Activated T-cell treated with anti-CD3 and anti-CD28 coated beads, Interleukin-2, amount 50 U/mL, for 72 hours (primary cell): ENCODE data around the gene VSX1. TPM values are rescaled to one million over a fixed set of nuclear protein-coding genes. Genes with fewer than 3 reads are reported as not detected.
A peak's percentile ranks its signal among the peaks of the same experiment; 100 is the strongest.

Source experiments
- ATAC-seq, 2 donors: fragments of 150-1000 bp; cut with Tn5 transposase; replicated peaks in 1 of 2; 2 replicates each; pipeline ENCODE4 v1.10.0; 2021; ENCODE audit warnings: moderate library complexity in 2 of 2, mild to moderate bottlenecking in 1 of 2
- DNase-seq, 2 donors: peaks; one replicate each; pipeline ENCODE4 v3.0.0; 2021 to 2022; ENCODE audit warnings: mixed read lengths in 1 of 2
- H3K27ac Mint-ChIP-seq: one replicate; pipeline ENCODE4 v1.8.0; 2022; ENCODE audit warnings: mild to moderate bottlenecking, moderate library complexity, mixed read lengths
- H3K27me3 Mint-ChIP-seq: one replicate; pipeline ENCODE4 v1.8.0; 2022; ENCODE audit warnings: low read depth, mixed read lengths
- H3K36me3 Mint-ChIP-seq, 2 donors: one replicate each; pipeline ENCODE4 v1.8.0; 2022; ENCODE audit warnings: mixed read lengths in 2 of 2, mild to moderate bottlenecking in 1 of 2; ENCODE audit not compliant: insufficient read depth in 2 of 2
- H3K4me1 Mint-ChIP-seq: one replicate; pipeline ENCODE4 v1.8.0; 2022; ENCODE audit warnings: low read depth, mixed read lengths
- H3K4me3 Mint-ChIP-seq, 2 donors: one replicate each; pipeline ENCODE4 v1.8.0; 2022; ENCODE audit warnings: mild to moderate bottlenecking in 2 of 2, mixed read lengths in 2 of 2, moderate library complexity in 2 of 2
- H3K9me3 Mint-ChIP-seq, 2 donors: one replicate each; pipeline ENCODE4 v1.8.0; 2022; ENCODE audit warnings: mixed read lengths in 2 of 2
- total RNA-seq, 2 donors: library from RNA; stranded (reverse); gene quantifications; one replicate each; pipeline ENCODE4 v1.2.3, GENCODE V29; 2022

VSX1 gene
- total RNA-seq, 2 donors from 2014 or later = 0.12 TPM; not detected in 1

GRCh38 chr20:25058847-25059810 is 22.8 kb downstream of the VSX1 start:
- DNase-seq (no peak), ATAC-seq (no peak)
- Mint-ChIP-seq H3K4me3 (peak overlapping the region; percentile 74 to 78), H3K36me3 (peaks cover 0 to 1% of the 10 kb centered on the region in 2 donors), H3K27ac (no peak overlapping the region), H3K4me1 (peaks cover 47% of the 10 kb centered on the region), H3K27me3 (peaks cover 8% of the 10 kb centered on the region), H3K9me3 (no peaks in the 10 kb centered on the region)

DNA sequence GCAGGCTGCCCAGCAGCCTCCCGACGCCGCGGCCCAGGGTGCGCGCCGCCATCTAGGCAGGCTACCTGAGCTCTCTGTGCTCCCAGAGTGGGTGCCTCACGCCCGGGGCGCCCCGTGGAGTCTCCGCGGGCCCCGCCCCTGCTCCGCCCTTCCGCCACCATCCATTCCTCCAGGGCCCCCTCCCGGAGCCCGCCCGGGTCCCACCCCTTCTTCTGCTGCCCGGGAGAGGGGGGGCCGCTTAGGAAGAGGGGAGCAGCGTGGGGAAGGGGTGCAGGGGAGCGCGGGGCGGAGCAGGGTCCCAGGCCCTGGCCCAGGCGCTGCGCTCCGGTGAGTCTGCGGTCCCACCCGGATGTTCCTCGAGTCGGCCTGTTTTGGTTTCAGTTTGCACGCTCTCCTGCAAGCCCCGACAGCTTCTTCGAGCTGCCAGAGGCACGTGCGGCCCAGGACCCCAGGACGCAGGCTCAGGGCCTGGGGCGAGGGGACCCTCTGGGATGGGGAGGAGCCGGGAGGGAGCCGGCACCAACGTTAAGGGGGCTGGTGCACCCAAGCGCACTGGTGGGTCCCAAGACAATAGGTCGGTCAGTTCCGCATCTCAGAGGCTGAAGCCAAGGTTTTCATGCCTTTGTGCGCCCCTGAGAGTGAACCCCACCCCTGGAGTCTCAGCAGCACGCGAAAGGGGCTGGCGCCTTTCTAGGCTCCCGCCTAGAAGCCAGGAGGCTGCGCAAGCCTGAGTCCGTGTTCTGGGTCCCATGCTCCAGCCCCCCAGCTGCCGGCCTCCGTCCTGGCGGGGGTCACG is 23.7 kb downstream of the VSX1 start, which contains the start of gene ACSS1:
Gene ACSS1 (minus strand): TSS at position 89 of the 796 bp plus-strand sequence. CDS start 37 bp downstream, at position 52.
- Mint-ChIP-seq H3K27me3 (peaks cover 8% of the 10 kb centered on the region), H3K27ac (no peak within 1 kb of the TSS), H3K4me3 (peak within 1 kb of the TSS; percentile 83 to 85), H3K9me3 (no peaks in the 10 kb centered on the region), H3K36me3 (peaks cover 0 to 1% of the 10 kb centered on the region in 2 donors), H3K4me1 (peaks cover 56% of the 10 kb centered on the region)
- ATAC-seq = peak; percentile 68 to 72
- peak; percentile 75 to 79 for DNase-seq

DNA sequence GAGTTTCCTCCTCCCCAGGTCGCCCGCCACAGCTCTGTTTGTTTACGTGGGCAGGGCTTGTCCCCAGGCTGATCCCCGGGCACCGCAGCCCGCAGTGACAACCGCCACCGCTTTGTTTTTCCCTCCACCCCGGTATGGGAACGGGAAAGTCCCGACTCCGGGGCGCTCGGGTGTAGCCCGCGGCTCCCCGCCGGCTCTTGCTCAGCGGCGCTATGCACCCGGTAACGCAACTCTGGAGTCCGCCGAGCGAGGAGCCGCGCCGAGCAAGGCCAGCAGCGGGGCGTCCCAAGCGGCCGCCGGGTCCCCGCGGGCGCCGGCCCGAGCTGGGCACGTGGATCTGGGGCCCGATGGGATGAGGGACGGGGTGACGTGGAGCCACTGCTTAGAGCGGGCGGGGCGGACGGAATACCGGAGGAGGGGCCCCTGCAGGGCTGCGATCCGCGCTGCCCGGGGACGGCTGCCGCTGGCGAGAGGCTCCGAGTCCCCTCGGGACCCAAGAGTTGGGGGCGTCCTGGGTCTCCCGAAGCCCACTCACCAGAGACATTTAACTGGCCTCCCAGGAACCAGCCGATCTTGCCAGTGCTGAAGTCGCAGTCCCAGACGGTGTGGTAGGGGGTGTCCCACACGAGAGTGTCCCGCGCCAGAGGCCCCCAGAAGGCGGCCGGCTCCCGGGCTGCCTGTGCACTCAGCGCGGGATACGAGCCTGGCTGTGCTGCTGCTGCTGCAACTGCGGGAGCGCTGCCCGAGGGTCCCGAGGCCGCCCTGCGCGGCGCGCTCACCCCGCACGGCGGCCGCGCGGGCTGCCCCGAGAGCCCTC is 24.5 kb downstream of the VSX1 start:
- ATAC-seq = peak; percentile 64 to 71
- Mint-ChIP-seq H3K36me3 (peaks cover 0 to 1% of the 10 kb centered on the region in 2 donors), H3K27ac (no peak overlapping the region), H3K27me3 (peaks cover 8% of the 10 kb centered on the region), H3K4me1 (peaks cover 64% of the 10 kb centered on the region), H3K4me3 (peak overlapping the region; percentile 83 to 85), H3K9me3 (no peaks in the 10 kb centered on the region)
- peak; percentile 83 to 87 for DNase-seq

DNA sequence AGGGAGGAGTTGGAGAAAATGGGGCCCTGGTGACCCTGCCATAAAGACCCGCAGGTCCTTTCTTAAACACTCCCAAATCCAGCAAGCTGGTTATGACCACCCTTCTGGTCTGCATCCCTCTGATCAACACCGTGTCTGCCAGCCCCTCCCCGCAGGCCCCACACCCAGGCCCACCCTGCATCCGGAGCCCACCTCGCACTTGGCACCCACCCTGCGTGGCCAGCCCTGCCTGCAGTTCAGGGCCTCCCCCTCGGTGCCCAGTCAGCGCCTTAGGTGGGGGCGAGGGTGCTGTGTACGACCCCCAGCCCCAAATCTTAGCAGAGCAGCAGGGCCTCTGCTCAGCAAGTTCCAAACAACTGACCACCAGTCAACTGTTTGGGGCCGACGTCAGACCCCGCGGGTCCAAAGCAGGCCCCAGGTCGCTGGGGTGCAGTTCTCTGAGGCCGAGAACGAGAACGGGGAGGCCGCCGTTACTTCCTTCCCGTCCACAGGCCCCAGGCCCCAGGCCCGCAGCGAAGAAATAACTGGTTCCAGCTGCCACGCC is 25.2 kb downstream of the VSX1 start:
- Mint-ChIP-seq H3K4me3 (peak overlapping the region; percentile 83 to 85), H3K27me3 (peaks cover 8% of the 10 kb centered on the region), H3K36me3 (peaks cover 0 to 1% of the 10 kb centered on the region in 2 donors), H3K4me1 (peaks cover 71% of the 10 kb centered on the region), H3K9me3 (no peaks in the 10 kb centered on the region), H3K27ac (peak overlapping the region; percentile 32)
- DNase-seq = peak in 1 of 2 donors; percentile 4
- no peak for ATAC-seq

DNA sequence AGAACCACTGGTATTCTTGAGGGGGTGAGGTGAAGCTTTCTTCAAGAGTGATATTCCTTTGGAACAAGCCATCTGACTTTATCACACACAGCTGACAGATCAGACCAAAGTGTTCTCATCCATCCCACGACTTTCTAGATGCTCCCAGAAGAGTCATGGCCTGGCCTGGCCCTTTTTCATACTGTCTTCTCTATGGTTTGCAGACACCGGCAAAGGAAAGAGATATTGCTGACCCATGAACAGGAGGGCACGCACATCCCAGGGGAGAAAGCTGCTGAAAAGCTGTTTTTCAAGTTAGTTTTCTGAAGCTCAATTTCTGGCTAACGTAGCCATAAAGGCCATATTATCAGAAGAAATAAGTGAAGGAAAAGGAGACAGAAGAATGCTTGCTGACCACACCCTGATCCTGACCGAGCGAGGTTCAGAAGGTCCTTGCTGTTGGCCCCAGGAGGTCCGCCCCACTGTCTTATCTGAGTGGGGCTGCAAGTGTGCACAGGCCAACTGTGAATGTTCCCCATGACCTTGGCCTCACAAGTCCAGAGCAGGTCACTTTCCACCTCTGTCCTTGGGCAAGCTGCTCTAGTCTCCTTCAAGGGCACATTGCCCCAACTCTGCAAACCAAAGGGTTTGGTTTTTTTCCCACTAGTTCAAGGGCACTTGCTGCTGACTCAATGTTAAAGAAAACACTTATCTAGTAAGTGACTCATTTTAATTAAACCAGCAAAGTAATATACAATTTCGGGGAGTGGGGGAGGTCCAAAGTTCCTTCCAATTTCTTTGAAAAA is 26.0 kb downstream of the VSX1 start:
- DNase-seq = peak in 1 of 2 donors; percentile 12
- peak overlapping the region; percentile 78 for H3K27ac Mint-ChIP-seq
- H3K4me3 Mint-ChIP-seq = peak overlapping the region; percentile 83 to 85
- peaks cover 72% of the 10 kb centered on the region for H3K4me1 Mint-ChIP-seq
- peaks cover 6% of the 10 kb centered on the region for H3K27me3 Mint-ChIP-seq
- ATAC-seq = no peak
- no peaks in the 10 kb centered on the region for H3K9me3 Mint-ChIP-seq
- H3K36me3 Mint-ChIP-seq = peaks cover 0 to 1% of the 10 kb centered on the region in 2 donors

DNA sequence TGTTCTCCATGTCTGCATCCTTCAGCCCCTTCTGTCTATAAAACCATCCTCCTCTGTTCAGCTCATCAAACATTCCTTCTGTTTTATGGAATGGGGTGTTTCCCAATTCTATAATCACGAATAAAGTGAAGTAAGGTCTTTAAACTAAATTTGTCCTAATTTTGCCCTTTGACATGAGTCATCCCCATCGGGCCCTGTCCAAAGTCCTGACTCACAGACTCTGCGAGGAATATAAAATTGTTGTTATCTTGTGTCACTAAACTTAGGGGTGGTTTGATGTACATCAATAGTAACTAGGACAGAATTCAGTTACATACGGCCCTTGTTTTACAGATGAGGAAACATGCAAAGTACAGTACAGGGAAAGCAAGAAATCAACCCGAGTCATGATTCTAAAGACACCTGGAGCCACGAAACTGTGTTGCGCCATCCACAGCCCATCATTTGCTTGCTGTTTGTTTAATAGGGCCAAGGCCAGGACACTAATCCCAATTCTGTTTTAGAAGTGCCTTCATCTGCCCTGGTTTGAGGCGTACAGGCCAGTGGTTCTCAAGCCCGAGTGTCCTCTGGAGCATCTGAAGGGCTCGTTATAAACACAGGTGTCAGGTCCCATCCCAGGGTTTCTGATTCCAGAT is 26.8 kb downstream of the VSX1 start:
- ATAC-seq (no peak), DNase-seq (no peak)
- peaks cover 0 to 1% of the 10 kb centered on the region in 2 donors for H3K36me3 Mint-ChIP-seq
- H3K27me3 Mint-ChIP-seq = no peaks in the 10 kb centered on the region
- peaks cover 67% of the 10 kb centered on the region for H3K4me1 Mint-ChIP-seq
- H3K9me3 Mint-ChIP-seq = no peaks in the 10 kb centered on the region
- H3K4me3 Mint-ChIP-seq = no peak overlapping the region
- no peak overlapping the region for H3K27ac Mint-ChIP-seq

GRCh38 chr20:25054096-25054820 is 27.7 kb downstream of the VSX1 start:
- no peak overlapping the region for H3K4me3 Mint-ChIP-seq
- H3K27ac Mint-ChIP-seq = no peak overlapping the region
- no peak for DNase-seq
- H3K27me3 Mint-ChIP-seq = no peaks in the 10 kb centered on the region
- peaks cover 0 to 1% of the 10 kb centered on the region in 2 donors for H3K36me3 Mint-ChIP-seq
- peaks cover 63% of the 10 kb centered on the region for H3K4me1 Mint-ChIP-seq
- H3K9me3 Mint-ChIP-seq = no peaks in the 10 kb centered on the region
- no peak for ATAC-seq

GRCh38 chr20:25053255-25054031 is 28.5 kb downstream of the VSX1 start:
- peaks cover 0 to 1% of the 10 kb centered on the region in 2 donors for H3K36me3 Mint-ChIP-seq
- no peaks in the 10 kb centered on the region for H3K27me3 Mint-ChIP-seq
- peaks cover 55% of the 10 kb centered on the region for H3K4me1 Mint-ChIP-seq
- DNase-seq (no peak), ATAC-seq (no peak)
- H3K9me3 Mint-ChIP-seq = no peaks in the 10 kb centered on the region
- no peak overlapping the region for H3K27ac Mint-ChIP-seq
- peak overlapping the region in 1 of 2 donors; percentile 8 for H3K4me3 Mint-ChIP-seq

- Mint-ChIP-seq H3K36me3 (peaks cover 0 to 1% of the 10 kb centered on the region in 2 donors), H3K27ac (no peak overlapping the region), H3K4me3 (no peak overlapping the region), H3K9me3 (no peaks in the 10 kb centered on the region), H3K27me3 (no peaks in the 10 kb centered on the region), H3K4me1 (peaks cover 55% of the 10 kb centered on the region)
- ATAC-seq = no peak
- DNase-seq = no peak
Measured at GRCh38 chr20:25052255-25053194, 29.4 kb downstream of the VSX1 start.
